ENCODE data around the gene PARD3. TPM values are rescaled to one million over a fixed set of nuclear protein-coding genes. Genes with fewer than 3 reads are reported as not detected.

Gene PARD3
- polyA plus RNA-seq, 3 donors, result 0.51 TPM; not detected in 2

DNA sequence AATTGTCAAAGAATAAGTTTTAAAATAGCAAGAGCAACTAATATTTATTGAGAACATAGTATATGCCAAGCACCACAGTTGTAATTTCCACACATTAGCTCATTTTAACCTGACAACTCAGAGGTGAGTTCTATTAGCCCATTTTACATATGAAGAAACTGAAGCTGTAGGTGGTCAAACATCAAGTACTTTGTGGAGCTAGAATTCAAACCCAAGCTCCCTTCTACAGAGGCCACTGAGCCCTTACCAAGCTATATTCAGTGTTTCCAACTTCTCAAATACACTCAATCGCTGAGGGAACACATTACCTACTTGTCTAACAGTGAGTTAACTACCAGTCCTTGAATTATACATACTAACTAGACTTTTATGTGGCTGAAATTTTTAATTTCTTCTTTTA lies 236.6 kb downstream of the PARD3 start:
- Mint-ChIP-seq H3K4me1 (peaks cover 3% of the 10 kb centered on the region), H3K27ac (no peak overlapping the region), H3K4me3 (no peak overlapping the region), H3K9me3 (no peaks in the 10 kb centered on the region), H3K27me3 (ENCODE audit: low read depth in 3 of 3) (peaks cover 0 to 4% (median 2%) of the 10 kb centered on the region in 3 donors), H3K36me3 (no peaks in the 10 kb centered on the region)
- Histone ChIP-seq H3K9ac (ENCODE audit: insufficient read depth, low read length, poor library complexity, severe bottlenecking) (no peak overlapping the region), H3K79me2 (ENCODE audit: insufficient read depth, low read length) (no peaks in the 10 kb centered on the region), H4K20me1 (ENCODE audit: insufficient read depth, low read length) (no peaks in the 10 kb centered on the region), H3K9me3 (replicated peaks in 1 of 2; ENCODE audit: control insufficient read depth in 1 of 2, insufficient read depth in 1 of 2, low read length in 2 of 2) (no peaks in the 10 kb centered on the region), H3K4me1 (ENCODE audit: control insufficient read depth in 1 of 2, insufficient read depth in 2 of 2, low read length in 2 of 2) (no peaks in the 10 kb centered on the region), H3K4me3 (replicated peaks in 1 of 3; ENCODE audit: low read depth in 2 of 3, low read length in 3 of 3) (no peak overlapping the region), H3K4me2 (replicated peaks; ENCODE audit: extremely low read depth, low read length, poor library complexity, severe bottlenecking) (no peak overlapping the region), H3K27me3 (ENCODE audit: control insufficient read depth in 2 of 2, insufficient read depth in 2 of 2, low read length in 2 of 2) (no peaks in the 10 kb centered on the region), H2AFZ (ENCODE audit: insufficient read depth, low read depth, low read length, poor library complexity, severe bottlenecking) (no peak overlapping the region), H3K27ac (ENCODE audit: low read depth in 1 of 2, low read length in 2 of 2) (no peak overlapping the region), H3K36me3 (replicated peaks in 1 of 2; ENCODE audit: control insufficient read depth in 1 of 2, insufficient read depth in 2 of 2, low read length in 2 of 2) (no peaks in the 10 kb centered on the region)
- TF ChIP-seq, protein P1, sequence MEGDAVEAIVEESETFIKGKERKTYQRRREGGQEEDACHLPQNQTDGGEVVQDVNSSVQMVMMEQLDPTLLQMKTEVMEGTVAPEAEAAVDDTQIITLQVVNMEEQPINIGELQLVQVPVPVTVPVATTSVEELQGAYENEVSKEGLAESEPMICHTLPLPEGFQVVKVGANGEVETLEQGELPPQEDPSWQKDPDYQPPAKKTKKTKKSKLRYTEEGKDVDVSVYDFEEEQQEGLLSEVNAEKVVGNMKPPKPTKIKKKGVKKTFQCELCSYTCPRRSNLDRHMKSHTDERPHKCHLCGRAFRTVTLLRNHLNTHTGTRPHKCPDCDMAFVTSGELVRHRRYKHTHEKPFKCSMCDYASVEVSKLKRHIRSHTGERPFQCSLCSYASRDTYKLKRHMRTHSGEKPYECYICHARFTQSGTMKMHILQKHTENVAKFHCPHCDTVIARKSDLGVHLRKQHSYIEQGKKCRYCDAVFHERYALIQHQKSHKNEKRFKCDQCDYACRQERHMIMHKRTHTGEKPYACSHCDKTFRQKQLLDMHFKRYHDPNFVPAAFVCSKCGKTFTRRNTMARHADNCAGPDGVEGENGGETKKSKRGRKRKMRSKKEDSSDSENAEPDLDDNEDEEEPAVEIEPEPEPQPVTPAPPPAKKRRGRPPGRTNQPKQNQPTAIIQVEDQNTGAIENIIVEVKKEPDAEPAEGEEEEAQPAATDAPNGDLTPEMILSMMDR (IDR thresholded peaks at IDR 0.05), result no peak
- intact Hi-C loops (cut with micrococcal nuclease), result no loop called here
- DNase-seq, result no peak
- WGBS (ENCODE audit: insufficient coverage), result no CpG with 5 or more reads among the region's 1 CpG

DNA sequence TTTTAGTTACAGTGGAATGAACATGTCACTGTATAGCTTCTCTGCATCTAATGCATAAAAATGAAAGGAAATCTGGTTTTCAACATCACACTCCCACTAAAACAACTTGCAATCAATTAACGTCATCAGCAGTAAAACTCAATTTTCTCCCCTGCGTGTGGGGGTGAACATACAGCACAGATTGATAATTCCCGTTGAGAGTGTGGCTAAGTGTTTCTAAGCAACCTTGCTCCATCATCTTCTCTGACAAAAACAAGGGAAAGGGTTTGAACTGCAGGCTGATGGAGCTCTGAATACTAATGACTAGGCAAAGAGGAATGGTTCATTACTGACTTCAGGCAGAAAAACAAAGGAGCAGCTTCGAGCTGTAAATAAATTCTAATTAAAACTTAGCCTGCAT lies 238.3 kb downstream of the PARD3 start:
- Histone ChIP-seq H3K4me1 (ENCODE audit: control insufficient read depth in 1 of 2, insufficient read depth in 2 of 2, low read length in 2 of 2) (no peaks in the 10 kb centered on the region), H3K4me3 (replicated peaks in 1 of 3; ENCODE audit: low read depth in 2 of 3, low read length in 3 of 3) (no peak overlapping the region), H3K9me3 (replicated peaks in 1 of 2; ENCODE audit: control insufficient read depth in 1 of 2, insufficient read depth in 1 of 2, low read length in 2 of 2) (no peaks in the 10 kb centered on the region), H2AFZ (ENCODE audit: insufficient read depth, low read depth, low read length, poor library complexity, severe bottlenecking) (no peak overlapping the region), H3K27me3 (ENCODE audit: control insufficient read depth in 2 of 2, insufficient read depth in 2 of 2, low read length in 2 of 2) (no peaks in the 10 kb centered on the region), H3K9ac (ENCODE audit: insufficient read depth, low read length, poor library complexity, severe bottlenecking) (no peak overlapping the region), H3K36me3 (replicated peaks in 1 of 2; ENCODE audit: control insufficient read depth in 1 of 2, insufficient read depth in 2 of 2, low read length in 2 of 2) (no peaks in the 10 kb centered on the region), H3K79me2 (ENCODE audit: insufficient read depth, low read length) (no peaks in the 10 kb centered on the region), H3K4me2 (replicated peaks; ENCODE audit: extremely low read depth, low read length, poor library complexity, severe bottlenecking) (no peak overlapping the region), H4K20me1 (ENCODE audit: insufficient read depth, low read length) (no peaks in the 10 kb centered on the region), H3K27ac (ENCODE audit: low read depth in 1 of 2, low read length in 2 of 2) (no peak overlapping the region)
- no peak for DNase-seq
- no CpG with 5 or more reads among the region's 4 CpGs for WGBS (ENCODE audit: insufficient coverage)
- TF ChIP-seq, protein P1 (IDR thresholded peaks at IDR 0.05), result no peak
- Mint-ChIP-seq H3K27ac (no peak overlapping the region), H3K4me1 (no peaks in the 10 kb centered on the region), H3K36me3 (no peaks in the 10 kb centered on the region), H3K4me3 (no peak overlapping the region), H3K27me3 (ENCODE audit: low read depth in 3 of 3) (peaks cover 0 to 4% (median 2%) of the 10 kb centered on the region in 3 donors), H3K9me3 (peaks cover 0 to 2% (median 0%) of the 10 kb centered on the region in 7 donors)
- intact Hi-C loops (cut with micrococcal nuclease), result no loop called here

Data from CD14-positive monocyte (primary cell).